ENCODE results near the gene PGBD5.

The PGBD5 gene

DNA sequence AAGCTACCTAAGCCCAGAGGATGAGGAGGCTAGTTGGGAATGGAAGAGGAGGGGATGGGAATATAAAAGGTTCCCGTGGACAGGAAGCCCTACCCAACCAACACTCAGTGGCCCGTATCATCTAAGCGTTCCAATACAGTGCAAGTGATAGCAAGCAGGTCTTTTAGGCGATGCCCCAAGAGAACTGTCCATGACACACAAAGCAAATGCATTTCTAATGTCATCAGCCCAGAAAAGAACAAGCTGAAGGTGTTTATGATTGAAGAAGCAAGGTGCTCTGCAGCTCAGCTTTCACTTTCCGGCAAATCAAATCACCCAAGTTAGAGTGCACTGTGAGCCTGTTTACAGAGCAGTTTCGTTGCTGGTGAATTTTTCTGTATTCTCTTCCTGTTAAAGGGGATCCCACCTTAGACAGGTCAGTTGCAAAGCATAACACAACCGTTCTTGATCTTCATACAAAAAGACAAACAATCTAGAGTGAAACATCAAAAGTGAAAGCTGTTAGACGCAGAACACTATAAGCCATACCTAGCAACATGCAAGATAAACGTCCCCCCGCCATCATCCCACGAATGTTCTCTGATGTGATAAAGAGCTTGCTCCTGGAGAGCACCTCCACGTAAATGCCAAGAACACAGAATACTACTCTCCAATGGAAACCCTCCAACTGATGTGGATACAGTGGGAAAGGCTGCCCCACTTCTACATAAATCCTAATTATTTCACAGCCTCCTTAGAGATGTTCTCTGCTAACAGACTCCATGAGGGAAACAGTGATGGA lies 54.0 kb downstream of the PGBD5 start:
- no peaks in the 10 kb centered on the region for H3K36me3 ChIP-seq (ENCODE audit: insufficient read depth, low read length)
- no peak for DNase-seq (ENCODE audit: low read depth, low spot score)
- H3K27ac ChIP-seq = no peak overlapping the region
- H3K4me3 ChIP-seq = no peak overlapping the region
- TF ChIP-seq EZH2 (IDR thresholded peaks at IDR 0.05) (no peak), POLR2AphosphoS5 (IDR thresholded peaks at IDR 0.05; ENCODE audit: borderline replicate concordance, low read depth, low read length) (no peak), FOXP2 (optimal IDR thresholded peaks at IDR 0.05; ENCODE audit: control extremely low read depth, extremely low read length, insufficient read depth) (no peak)
- H3K9me3 ChIP-seq (ENCODE audit: low read depth, low read length) = no peaks in the 10 kb centered on the region
- no peak overlapping the region for H3K9ac ChIP-seq (ENCODE audit: insufficient read length)

DNA sequence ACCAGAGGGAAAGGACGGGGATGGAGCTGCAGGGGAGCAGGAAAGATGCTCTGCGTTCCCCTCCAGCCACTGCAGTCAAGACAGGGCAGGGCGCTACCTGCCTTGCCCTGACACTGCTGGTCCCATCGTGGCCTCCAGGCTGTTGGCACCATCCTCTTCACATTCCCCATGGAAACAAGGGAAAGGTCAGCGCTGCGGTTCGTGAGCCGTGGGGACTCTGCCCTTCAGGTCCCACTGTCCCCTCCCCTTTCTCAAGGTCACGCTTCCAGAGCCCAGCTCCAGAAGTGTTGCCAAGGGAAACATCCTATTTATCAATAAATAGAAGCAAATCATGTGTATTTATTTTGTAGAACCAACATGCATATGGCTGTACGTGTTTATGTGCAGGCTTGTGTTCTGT lies 56.0 kb downstream of the PGBD5 start:
- Histone ChIP-seq H3K36me3 (ENCODE audit: insufficient read depth, low read length) (no peaks in the 10 kb centered on the region), H3K9me3 (ENCODE audit: low read depth, low read length) (no peaks in the 10 kb centered on the region), H3K9ac (ENCODE audit: insufficient read length) (no peak overlapping the region), H3K27ac (no peak overlapping the region), H3K4me3 (no peak overlapping the region)
- TF ChIP-seq FOXP2 (optimal IDR thresholded peaks at IDR 0.05; ENCODE audit: control extremely low read depth, extremely low read length, insufficient read depth) = no peak
- no peak for TF ChIP-seq POLR2AphosphoS5 (IDR thresholded peaks at IDR 0.05; ENCODE audit: borderline replicate concordance, low read depth, low read length)
- no peak for TF ChIP-seq EZH2 (IDR thresholded peaks at IDR 0.05)
- no peak for DNase-seq (ENCODE audit: low read depth, low spot score)

DNA sequence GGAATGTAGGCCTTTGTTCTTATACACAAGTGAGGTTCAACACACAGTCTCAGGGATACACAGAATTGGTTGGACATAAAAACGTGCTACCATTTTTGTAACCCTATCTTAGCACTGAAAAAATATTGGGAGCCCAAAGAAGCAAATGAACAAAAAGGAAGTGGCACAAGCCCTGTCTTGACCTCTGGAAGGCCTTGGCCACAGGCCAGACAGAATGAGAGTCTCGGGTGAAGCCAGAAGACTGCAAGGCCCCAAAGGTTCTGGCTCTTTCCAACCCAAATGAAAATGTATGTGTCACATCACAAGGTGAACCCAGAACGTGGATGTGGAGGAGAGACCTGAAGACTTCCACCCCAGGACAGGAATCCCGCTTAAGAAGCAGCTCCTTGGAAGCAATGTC lies 57.3 kb downstream of the PGBD5 start:
- H3K36me3 ChIP-seq (ENCODE audit: insufficient read depth, low read length) = no peaks in the 10 kb centered on the region

DNA sequence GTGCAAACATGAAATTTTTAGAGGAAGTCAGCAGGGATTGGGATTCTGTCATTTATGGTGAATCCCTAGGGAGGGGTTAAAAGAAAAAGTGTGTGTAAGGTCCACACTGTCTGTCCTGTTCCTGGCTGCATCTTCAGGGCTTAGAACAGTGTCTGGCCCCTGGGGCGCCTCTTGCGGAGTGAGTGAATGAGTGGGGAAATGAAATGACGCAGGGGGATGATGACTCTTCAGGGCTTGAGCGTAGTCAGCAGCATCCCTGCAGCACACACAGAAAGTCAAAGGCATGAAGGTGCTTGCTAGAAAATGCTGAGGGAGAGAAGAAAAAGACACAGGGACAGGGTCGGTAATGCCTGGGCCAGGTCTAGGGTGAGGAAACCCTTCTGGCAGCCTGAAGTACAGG lies 57.8 kb downstream of the PGBD5 start:
- no peaks in the 10 kb centered on the region for H3K9me3 ChIP-seq (ENCODE audit: low read depth, low read length)
- H3K4me3 ChIP-seq = no peak overlapping the region
- H3K27ac ChIP-seq = no peak overlapping the region
- DNase-seq (ENCODE audit: low read depth, low spot score) = no peak
- H3K36me3 ChIP-seq (ENCODE audit: insufficient read depth, low read length) = no peaks in the 10 kb centered on the region
- no peak for TF ChIP-seq EZH2 (IDR thresholded peaks at IDR 0.05)
- TF ChIP-seq FOXP2 (optimal IDR thresholded peaks at IDR 0.05; ENCODE audit: control extremely low read depth, extremely low read length, insufficient read depth) = no peak
- no peak for TF ChIP-seq POLR2AphosphoS5 (IDR thresholded peaks at IDR 0.05; ENCODE audit: borderline replicate concordance, low read depth, low read length)
- H3K9ac ChIP-seq (ENCODE audit: insufficient read length) = no peak overlapping the region

More for the DNA sequence above, 57.3 kb downstream of the PGBD5 start:
- DNase-seq (ENCODE audit: low read depth, low spot score) = no peak
- Histone ChIP-seq H3K4me3 (no peak overlapping the region), H3K9me3 (ENCODE audit: low read depth, low read length) (no peaks in the 10 kb centered on the region), H3K9ac (ENCODE audit: insufficient read length) (no peak overlapping the region), H3K27ac (no peak overlapping the region)
- TF ChIP-seq FOXP2 (optimal IDR thresholded peaks at IDR 0.05; ENCODE audit: control extremely low read depth, extremely low read length, insufficient read depth) = no peak
- no peak for TF ChIP-seq POLR2AphosphoS5 (IDR thresholded peaks at IDR 0.05; ENCODE audit: borderline replicate concordance, low read depth, low read length)
- no peak for TF ChIP-seq EZH2 (IDR thresholded peaks at IDR 0.05)

DNA sequence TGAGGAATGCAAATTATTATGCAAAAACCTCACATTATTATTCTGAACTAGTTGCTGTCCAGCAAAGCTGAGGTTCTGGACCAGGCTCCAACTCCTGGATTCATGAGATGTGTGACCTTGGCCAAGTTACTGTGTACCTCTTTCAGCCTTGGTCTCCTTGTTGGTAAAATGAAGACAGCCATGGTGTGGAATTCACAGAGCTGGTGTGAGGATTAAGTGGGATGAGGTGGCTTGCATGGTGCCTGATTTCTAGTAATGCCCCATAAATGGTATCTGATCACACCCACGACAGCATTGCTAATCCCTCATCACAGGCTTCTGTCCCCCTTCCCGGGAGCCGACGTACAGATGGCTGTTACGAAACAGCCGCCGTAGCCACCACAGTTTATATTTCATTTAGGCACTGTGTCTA lies 59.6 kb downstream of the PGBD5 start:
- Histone ChIP-seq H3K27ac (no peak overlapping the region), H3K36me3 (ENCODE audit: insufficient read depth, low read length) (no peaks in the 10 kb centered on the region), H3K9me3 (ENCODE audit: low read depth, low read length) (no peaks in the 10 kb centered on the region), H3K9ac (ENCODE audit: insufficient read length) (no peak overlapping the region), H3K4me3 (no peak overlapping the region)
- TF ChIP-seq EZH2 (IDR thresholded peaks at IDR 0.05) (no peak), FOXP2 (optimal IDR thresholded peaks at IDR 0.05; ENCODE audit: control extremely low read depth, extremely low read length, insufficient read depth) (no peak), POLR2AphosphoS5 (IDR thresholded peaks at IDR 0.05; ENCODE audit: borderline replicate concordance, low read depth, low read length) (no peak)
- no peak for DNase-seq (ENCODE audit: low read depth, low spot score)

DNA sequence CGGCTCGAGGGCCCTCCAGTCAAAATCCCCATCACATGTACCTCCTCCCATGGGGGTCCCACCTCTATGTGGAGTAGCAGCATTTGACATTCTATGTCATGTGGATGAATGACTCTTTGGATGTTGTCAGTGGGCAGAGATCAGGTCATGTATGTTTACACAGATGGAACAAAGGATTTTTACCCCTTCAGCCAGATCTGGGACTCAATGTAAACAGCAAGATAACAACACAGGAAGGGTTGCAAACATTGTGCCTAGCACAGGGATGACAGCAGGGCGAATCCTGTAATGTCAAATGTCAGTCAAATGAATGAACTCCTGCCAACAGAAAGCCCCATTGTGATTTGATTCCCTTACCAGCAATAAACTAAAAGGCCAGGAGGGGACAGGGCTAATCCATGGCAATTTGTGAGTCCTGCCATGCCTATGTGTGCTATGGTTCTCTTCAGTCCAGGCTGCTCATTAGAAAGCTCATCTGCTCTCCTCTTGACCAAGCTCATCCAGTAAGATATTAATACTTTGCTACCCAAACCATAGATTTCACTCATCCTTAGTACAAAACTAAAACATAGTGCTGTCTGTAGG lies 60.3 kb downstream of the PGBD5 start:
- Histone ChIP-seq H3K4me3 (no peak overlapping the region), H3K9me3 (ENCODE audit: low read depth, low read length) (no peaks in the 10 kb centered on the region), H3K27ac (no peak overlapping the region), H3K36me3 (ENCODE audit: insufficient read depth, low read length) (no peaks in the 10 kb centered on the region), H3K9ac (ENCODE audit: insufficient read length) (no peak overlapping the region)
- TF ChIP-seq EZH2 (IDR thresholded peaks at IDR 0.05) = no peak
- no peak for TF ChIP-seq POLR2AphosphoS5 (IDR thresholded peaks at IDR 0.05; ENCODE audit: borderline replicate concordance, low read depth, low read length)
- TF ChIP-seq FOXP2 (optimal IDR thresholded peaks at IDR 0.05; ENCODE audit: control extremely low read depth, extremely low read length, insufficient read depth) = no peak
- DNase-seq (ENCODE audit: low read depth, low spot score) = no peak

DNA sequence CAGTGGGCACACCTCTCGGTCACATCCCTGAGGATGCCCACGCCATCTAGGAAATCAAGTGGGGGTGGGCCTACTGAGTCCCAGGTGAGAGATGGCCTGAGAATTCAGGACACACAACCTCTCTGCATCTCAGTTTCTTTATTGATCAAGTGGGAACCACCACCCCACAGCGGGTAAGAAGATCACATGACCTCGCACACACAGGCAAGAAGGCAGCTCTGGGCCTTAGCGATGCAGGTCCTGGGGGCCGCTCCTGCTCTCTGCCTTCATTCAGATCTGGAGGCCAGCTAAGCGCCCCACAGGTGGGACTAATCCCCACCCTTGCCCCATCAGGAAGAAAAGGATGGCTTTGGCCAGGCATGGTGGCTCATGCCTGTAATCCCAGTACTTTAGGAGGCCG lies 63.2 kb downstream of the PGBD5 start:
- Histone ChIP-seq H3K9me3 (ENCODE audit: low read depth, low read length) (no peaks in the 10 kb centered on the region), H3K4me3 (no peak overlapping the region), H3K36me3 (ENCODE audit: insufficient read depth, low read length) (no peaks in the 10 kb centered on the region), H3K9ac (ENCODE audit: insufficient read length) (no peak overlapping the region), H3K27ac (no peak overlapping the region)
- no peak for TF ChIP-seq EZH2 (IDR thresholded peaks at IDR 0.05)
- TF ChIP-seq POLR2AphosphoS5 (IDR thresholded peaks at IDR 0.05; ENCODE audit: borderline replicate concordance, low read depth, low read length) = no peak
- TF ChIP-seq FOXP2 (optimal IDR thresholded peaks at IDR 0.05; ENCODE audit: control extremely low read depth, extremely low read length, insufficient read depth) = no peak
- DNase-seq (ENCODE audit: low read depth, low spot score) = no peak

DNA sequence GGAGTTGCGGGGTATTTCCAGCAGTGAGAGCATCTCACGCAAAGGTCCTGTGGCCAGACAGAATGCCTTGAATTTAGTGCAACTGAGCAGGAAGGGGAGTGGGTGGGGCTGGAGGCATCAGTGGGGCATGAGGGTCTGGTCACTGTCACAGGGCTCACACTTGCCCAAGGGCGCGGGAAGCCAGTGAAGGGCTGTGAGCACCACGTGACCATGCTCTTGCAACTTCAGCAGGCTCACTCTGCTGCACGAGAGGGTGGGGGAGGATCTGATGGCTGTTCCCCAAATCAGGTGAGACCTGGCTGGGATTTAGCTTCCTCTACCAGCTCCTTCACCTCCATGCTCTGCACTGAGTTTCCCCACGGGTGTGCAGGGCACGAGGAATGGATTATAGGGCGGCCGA lies 64.2 kb downstream of the PGBD5 start:
- H3K9ac ChIP-seq (ENCODE audit: insufficient read length) = no peak overlapping the region
- no peaks in the 10 kb centered on the region for H3K9me3 ChIP-seq (ENCODE audit: low read depth, low read length)
- H3K36me3 ChIP-seq (ENCODE audit: insufficient read depth, low read length) = no peaks in the 10 kb centered on the region
- TF ChIP-seq POLR2AphosphoS5 (IDR thresholded peaks at IDR 0.05; ENCODE audit: borderline replicate concordance, low read depth, low read length) (no peak), EZH2 (IDR thresholded peaks at IDR 0.05) (no peak), FOXP2 (optimal IDR thresholded peaks at IDR 0.05; ENCODE audit: control extremely low read depth, extremely low read length, insufficient read depth) (no peak)
- no peak for DNase-seq (ENCODE audit: low read depth, low spot score)
- no peak overlapping the region for H3K4me3 ChIP-seq
- H3K27ac ChIP-seq = no peak overlapping the region
